Measurements from ENCODE around the gene RELN. TPM values are rescaled to one million over a fixed set of nuclear protein-coding genes. Genes with fewer than 3 reads are reported as not detected.

RELN gene
- total and polyA plus RNA-seq, 2 of the 13 experiments (the other 11 are each of a cell fraction or from before 2014, with no cell fraction given), result 315 to 332 TPM

GRCh38 chr7:103805346-103805745, 184.1 kb downstream of the RELN start:
- peaks cover 3% of the 10 kb centered on the region for H3K79me2 ChIP-seq (ENCODE audit: insufficient read depth, low read length)
- H3K4me2 ChIP-seq (ENCODE audit: low read depth, low read length), result no peak overlapping the region
- no peak overlapping the region for H3K9ac ChIP-seq (ENCODE audit: insufficient read depth, low read depth, low read length)
- 69% methylated on average over 2 of the region's 2 CpGs for WGBS (ENCODE audit: low lambda C conversion rate)
- H3K9me3 ChIP-seq (ENCODE audit: low read length), result no peaks in the 10 kb centered on the region
- ATAC-seq (no peak), DNase-seq (ENCODE audit: low spot score) (no peak), FAIRE-seq (no peak)
- POLR2A ChIA-PET, result no interaction called here
- H3K4me1 ChIP-seq (ENCODE audit: insufficient read depth, low read length), result peaks cover 18% of the 10 kb centered on the region
- in situ Hi-C loops (cut with HindIII; ENCODE audit: extremely low pct_ligation_motif_present, low pct_unique_long_range_greater_than_20kb), result no loop called here
- CTCF ChIA-PET (ENCODE audit: low intra/inter-chr PET ratio, low total read pairs), result no interaction called here
- no peak overlapping the region for H3K27ac ChIP-seq (ENCODE audit: extremely low read length, insufficient read depth, low read length)
- intact Hi-C loops (cut with micrococcal nuclease; ENCODE audit: unreplicated experiment), result no loop called here
- no peak overlapping the region for H2AFZ ChIP-seq (ENCODE audit: low read length)
- H3K27me3 ChIP-seq (ENCODE audit: control insufficient read depth in 1 of 2, insufficient read depth in 2 of 2, low read length in 2 of 2), result no peaks in the 10 kb centered on the region
- no TSS peak for BruUV-seq (replicated peaks)
- TF ChIP-seq NFE2 (CRISPR knock-in tag; IDR thresholded peaks at IDR 0.05), result no peak
- no peak for TF ChIP-seq RBAK (CRISPR knock-in tag; IDR thresholded peaks at IDR 0.05)
- no peak for TF ChIP-seq ZNF503 (CRISPR knock-in tag; IDR thresholded peaks at IDR 0.05)
- no peak for TF ChIP-seq HIVEP1 (CRISPR knock-in tag; IDR thresholded peaks at IDR 0.05)
- TF ChIP-seq ZBTB33 (CRISPR knock-in tag; IDR thresholded peaks at IDR 0.05), result no peak
- TF ChIP-seq TIGD3 (CRISPR knock-in tag; IDR thresholded peaks at IDR 0.05; ENCODE audit: borderline replicate concordance), result no peak
- TF ChIP-seq PRMT3 (CRISPR knock-in tag; IDR thresholded peaks at IDR 0.05; ENCODE audit: borderline replicate concordance, low read depth), result no peak
- H4K20me1 ChIP-seq (ENCODE audit: insufficient read depth, low read length), result no peaks in the 10 kb centered on the region
- no peak overlapping the region for H3K4me3 ChIP-seq (replicated peaks in 1 of 3; ENCODE audit: insufficient read depth in 1 of 3, low read depth in 2 of 3, low read length in 3 of 3)
- peaks cover 0 to 6% of the 10 kb centered on the region in 2 experiments; a peak in 3 of 5 replicates for H3K36me3 ChIP-seq (replicated peaks in 1 of 2; ENCODE audit: control insufficient read depth in 1 of 2, insufficient read depth in 2 of 2, low read length in 2 of 2)
